HG03354 (cell line): ENCODE measurements around the gene MT1H.
"Not testable (repeated sequence)": the region's sequence is repeated elsewhere in the genome, so short reads cannot be mapped to it uniquely, and the experiment has no call there.

ENCODE experiments used
- ATAC-seq: cut with Tn5 transposase; IDR thresholded peaks from one replicate; pipeline ENCODE4 v1.9.1; 2021; ENCODE audit warnings: mild to moderate bottlenecking; ENCODE audit not compliant: unreplicated experiment, poor library complexity, severe bottlenecking

MT1H gene

DNA sequence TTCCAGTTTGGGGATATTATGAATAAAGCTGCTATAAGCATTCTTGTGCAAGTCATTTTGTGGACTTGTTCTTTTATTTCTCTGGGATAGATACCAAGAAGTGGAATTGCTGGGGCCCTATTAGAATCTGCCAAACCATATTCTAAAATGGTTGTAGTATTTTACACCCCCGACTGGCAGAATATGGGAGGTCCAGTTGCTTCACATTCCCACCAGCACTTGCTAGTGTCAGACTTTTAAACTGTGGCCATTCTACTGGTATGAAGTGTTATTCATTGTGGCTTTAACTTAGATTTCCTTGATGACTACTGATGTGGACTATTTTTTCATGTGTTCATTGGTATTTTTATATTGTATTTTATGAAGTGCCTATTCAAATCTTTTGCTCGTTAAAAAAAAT is 42.2 kb downstream of the MT1H start:
- no peak for ATAC-seq

DNA sequence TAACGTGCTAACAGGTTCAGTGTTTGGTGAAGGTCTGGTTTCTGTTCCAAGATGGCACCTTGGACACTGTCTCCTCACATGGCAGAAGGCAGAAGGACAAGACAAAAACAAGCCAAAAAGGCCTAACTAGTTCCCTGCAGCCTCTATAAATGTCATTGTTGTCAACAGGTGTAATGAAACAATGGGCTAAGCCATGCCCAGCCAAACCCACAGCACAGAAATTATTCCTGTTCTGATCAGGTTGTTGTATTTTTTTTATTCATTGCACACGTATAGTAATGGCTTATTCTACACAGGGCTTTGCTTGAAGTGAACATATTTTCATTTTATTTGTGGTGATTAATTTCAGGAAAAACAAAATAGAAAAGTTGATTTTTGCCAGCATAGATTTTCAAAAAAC is 44.2 kb downstream of the MT1H start:
- ATAC-seq, result no peak

DNA sequence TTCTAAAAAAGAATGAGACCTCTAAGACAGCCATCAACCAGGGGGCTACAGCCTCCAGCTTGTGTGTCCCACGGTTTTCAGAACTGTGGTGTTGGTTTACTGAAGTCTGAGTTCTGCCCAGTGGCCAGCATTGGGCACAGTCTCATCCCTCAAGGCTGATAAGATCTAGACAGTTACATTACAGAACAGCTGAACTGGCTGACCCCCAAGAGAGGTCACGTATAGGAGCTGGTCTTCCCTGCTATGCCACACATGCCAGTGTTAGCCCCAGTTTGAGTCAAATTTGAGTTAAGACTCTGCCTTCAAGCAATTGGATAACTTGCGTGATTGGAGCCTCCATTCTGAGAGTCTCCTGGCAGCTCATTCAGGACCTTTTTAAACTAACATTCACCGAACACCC is 45.5 kb downstream of the MT1H start:
- no peak for ATAC-seq

DNA sequence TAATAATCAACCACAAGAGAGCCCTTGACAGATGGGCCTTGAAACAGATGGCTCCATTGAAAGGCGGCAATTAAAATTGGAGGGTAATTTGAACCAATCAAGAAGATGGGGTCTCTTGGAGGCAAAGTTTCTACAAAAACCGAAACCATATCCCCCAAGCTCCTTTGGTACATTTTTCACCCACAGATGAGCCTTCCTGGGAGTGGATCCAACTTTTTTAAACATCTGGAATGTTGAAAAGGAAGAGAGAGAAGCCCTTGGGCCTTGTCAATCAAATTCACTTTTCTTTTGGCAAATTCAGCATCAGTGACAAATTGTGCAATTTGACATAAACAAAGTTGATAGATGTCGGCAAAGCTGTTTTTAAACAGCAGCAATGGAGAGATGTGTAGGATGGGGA is 47.1 kb downstream of the MT1H start:
- no peak for ATAC-seq

DNA sequence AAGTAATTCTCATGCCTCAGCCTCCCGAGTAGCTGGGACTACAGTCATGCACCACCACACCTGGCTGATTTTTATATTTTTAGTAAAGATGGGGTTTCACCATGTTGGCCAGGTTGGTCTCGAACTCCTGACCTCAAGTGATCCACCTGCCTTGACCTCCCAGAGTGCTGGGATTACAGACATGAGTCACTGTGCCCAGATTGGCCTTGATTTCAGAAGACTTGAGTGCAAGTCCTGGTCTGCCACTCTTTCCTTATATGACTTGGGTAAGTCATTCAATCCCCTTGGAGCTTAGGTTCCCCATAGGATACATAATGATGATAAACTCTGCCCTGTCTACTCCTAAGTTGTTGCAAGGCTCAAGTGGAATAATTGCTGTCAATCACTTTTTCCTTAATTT is 47.9 kb downstream of the MT1H start:
- not testable (repeated sequence) for ATAC-seq
